HepG2 (cell line): ENCODE data around the gene PTPRB. TPM values are rescaled to one million over a fixed set of nuclear protein-coding genes. Genes with fewer than 3 reads are reported as not detected.

Experiments used
- ATAC-seq: fragments of 200-7000 bp; cut with Tn5 transposase; 3 replicates; pipeline ENCODE4 v1.9.1; 2020; ENCODE audit warnings: mild to moderate bottlenecking, moderate library complexity
- BruUV-seq: library from RNA; stranded (reverse); fragments of 400-500 nt; replicated peaks from 2 replicates; lab custom pipeline; 2021; lab: Mats Ljungman, UMichigan
- CTCF ChIA-PET: fragments of 300-600 bp; formaldehyde crosslinking; extraction: SDS; loops from one replicate; lab custom pipeline; 2021; ENCODE audit warnings: low total read pairs, inconsistent platforms, low intra/inter-chr PET ratio; lab: Yijun Ruan, JAX
- POLR2A ChIA-PET: fragments of 350-600 bp; sonication (Branson Sonifier 250); formaldehyde crosslinking; loops from one replicate; lab custom pipeline; 2020; ENCODE audit warnings: antibody characterized with exemption, inconsistent platforms; lab: Yijun Ruan, JAX
- DNase-seq: peaks from one replicate; pipeline ENCODE4 v3.0.0-alpha.2; 2015; ENCODE audit warnings: low spot score
- FAIRE-seq: peaks from 3 replicates; lab custom pipeline; 2011; peaks lifted over from hg19 to GRCh38; lab: Jason Lieb, UNC
- H2AFZ ChIP-seq: one replicate; pipeline ENCODE4 v1.6.1; 2011; ENCODE audit warnings: low read length, inconsistent platforms
- H3K27ac ChIP-seq: fragments of 300-600 bp; 3 replicates; pipeline ENCODE4 v1.8.0; 2011; ENCODE audit warnings: mixed run types, mild to moderate bottlenecking, mixed read lengths, low read length, inconsistent platforms; ENCODE audit not compliant: insufficient read depth; ENCODE audit errors: extremely low read length
- H3K27me3 ChIP-seq, 2 experiments: fragments of 200-600 bp in 1 of 2; 2 replicates in 1 of 2; 3 replicates in 1 of 2; pipeline versions ENCODE4 v1.6.0 to v1.8.0; 2011; ENCODE audit warnings: low read length in 2 of 2, mild to moderate bottlenecking in 2 of 2, moderate library complexity in 2 of 2, inconsistent platforms in 1 of 2; ENCODE audit not compliant: insufficient read depth in 2 of 2, control insufficient read depth in 1 of 2
- H3K36me3 ChIP-seq, 2 experiments: fragments of 200-600 bp in 1 of 2; replicated peaks in 1 of 2; 2 replicates in 1 of 2; 3 replicates in 1 of 2; pipeline versions ENCODE4 v1.5.1 to v1.8.0; 2011; ENCODE audit warnings: low read length in 2 of 2, inconsistent platforms in 1 of 2; ENCODE audit not compliant: insufficient read depth in 2 of 2, control insufficient read depth in 1 of 2
- H3K4me1 ChIP-seq: 2 replicates; pipeline ENCODE4 v1.5.1; 2012; ENCODE audit warnings: low read length, inconsistent platforms; ENCODE audit not compliant: insufficient read depth
- H3K4me2 ChIP-seq: 2 replicates; pipeline ENCODE4 v1.6.0; 2011; ENCODE audit warnings: low read depth, low read length, inconsistent platforms
- H3K4me3 ChIP-seq, 3 experiments: fragments of 200-600 bp in 1 of 3; sonication (generic), shearing (Covaris generic) in 1 of 3; replicated peaks in 1 of 3; 2 replicates each; pipeline ENCODE4 v1.5.1; 2011 to 2016; ENCODE audit warnings: low read length in 3 of 3, inconsistent platforms in 2 of 3, low read depth in 2 of 3, mild to moderate bottlenecking in 2 of 3, control low read depth in 1 of 3, mixed read lengths in 1 of 3; ENCODE audit not compliant: insufficient read depth in 1 of 3
- H3K79me2 ChIP-seq: one replicate; pipeline ENCODE4 v1.6.1; 2011; ENCODE audit warnings: low read length, inconsistent platforms; ENCODE audit not compliant: insufficient read depth
- H3K9ac ChIP-seq: 2 replicates; pipeline ENCODE4 v1.6.0; 2011; ENCODE audit warnings: mild to moderate bottlenecking, low read depth, low read length, inconsistent platforms; ENCODE audit not compliant: insufficient read depth
- H3K9me3 ChIP-seq: 2 replicates; pipeline ENCODE4 v1.5.1; 2012; ENCODE audit warnings: mild to moderate bottlenecking, low read length
- H4K20me1 ChIP-seq: 2 replicates; pipeline ENCODE4 v1.6.0; 2011; ENCODE audit warnings: inconsistent platforms, mild to moderate bottlenecking, low read length, moderate library complexity; ENCODE audit not compliant: insufficient read depth
- ATF4 ChIP-seq, 2 experiments: fragments of 450-650 bp in 1 of 2; sonication (generic) in 1 of 2; formaldehyde crosslinking; IDR thresholded peaks; 2 replicates each; pipeline versions ENCODE4 v1.5.0 to v1.8.0; 2020 to 2022; ENCODE audit warnings: mild to moderate bottlenecking in 1 of 2, missing genetic modification reagents in 1 of 2
- CENPX ChIP-seq: sonication (generic); formaldehyde crosslinking; IDR thresholded peaks from 2 replicates; pipeline ENCODE4 v1.9.0; 2021; ENCODE audit warnings: mild to moderate bottlenecking, missing genetic modification reagents, moderate library complexity
- GABPA ChIP-seq, 2 experiments: IDR thresholded peaks; 2 replicates each; pipeline ENCODE4 v1.6.1; 2011 to 2016; ENCODE audit warnings: low read depth in 2 of 2, low read length in 1 of 2, missing biosample characterization in 1 of 2, missing genetic modification characterization in 1 of 2
- NFRKB ChIP-seq: fragments of 450-650 bp; IDR thresholded peaks from 2 replicates; pipeline ENCODE4 v1.6.1; 2017
- RFX1 ChIP-seq: fragments of 450-650 bp; IDR thresholded peaks from 2 replicates; pipeline ENCODE4 v1.6.1; 2017
- RFX5 ChIP-seq: IDR thresholded peaks from 2 replicates; pipeline ENCODE4 v1.6.1; 2011; ENCODE audit warnings: low read depth, low read length, improper control_type of control experiment
- SRSF1 ChIP-seq: fragments of 200-400 bp; formaldehyde crosslinking; optimal IDR thresholded peaks from 2 replicates; pipeline ENCODE3; 2017; ENCODE audit warnings: mild to moderate bottlenecking, low read depth, low read length, moderate library complexity
- ZIK1 ChIP-seq: sonication (generic); formaldehyde crosslinking; IDR thresholded peaks from 2 replicates; pipeline ENCODE4 v1.5.0; 2020; ENCODE audit warnings: mild to moderate bottlenecking, low read depth, missing genetic modification reagents, borderline replicate concordance
- ZNF558 ChIP-seq: sonication (generic); formaldehyde crosslinking; IDR thresholded peaks from 2 replicates; pipeline ENCODE4 v1.9.0; 2022; ENCODE audit warnings: mild to moderate bottlenecking, missing genetic modification reagents, borderline replicate concordance
- ZNF570 ChIP-seq: sonication (generic); formaldehyde crosslinking; IDR thresholded peaks from 2 replicates; pipeline ENCODE4 v1.4.0; 2020; ENCODE audit warnings: mild to moderate bottlenecking, missing genetic modification reagents, borderline replicate concordance
- WGBS: methylation state at CpG from one replicate; pipeline ENCODE4 v1.1.6; 2017; ENCODE audit warnings: low lambda C conversion rate; 5-methylcytosine and 5-hydroxymethylcytosine counted together
- in situ Hi-C: cut with HindIII; loops from 2 replicates; pipeline ENCODE4 v1.10.0; 2017; ENCODE audit warnings: low pct_unique_long_range_greater_than_20kb; ENCODE audit not compliant: extremely low pct_ligation_motif_present
- intact Hi-C: fragments of 100-400 bp; cut with micrococcal nuclease; formaldehyde crosslinking; loops from one replicate; pipeline ENCODE4 v1.10.0; 2022; ENCODE audit not compliant: unreplicated experiment
- polyA plus RNA-seq, 8 experiments: library from polyadenylated mRNA; depleted of rRNA in 3 of 8; stranded (reverse) in 7 of 8; unstranded in 1 of 8; fragments of >200 nt; fragmentation: Illumina TruSeq in 4 of 8; extraction: Trizol in 4 of 8; gene quantifications; 2 replicates each; pipeline versions ENCODE4 v1.2.1 to v1.2.3, GENCODE V29; 2011 to 2016; ENCODE audit warnings: low read depth in 4 of 8, missing spikeins in 1 of 8, mixed read lengths in 1 of 8; ENCODE audit not compliant: insufficient read depth in 1 of 8
- total RNA-seq, 5 experiments: library from RNA; depleted of rRNA; stranded (reverse); fragments of >200 nt; fragmentation: Illumina TruSeq; extraction: Trizol; gene quantifications; 2 replicates each; pipeline ENCODE4 v1.2.3, GENCODE V29; 2016; ENCODE audit warnings: low read depth in 1 of 5
- TF ChIP-seq, protein P1 (sequence below): sonication (generic); formaldehyde crosslinking; IDR thresholded peaks from 2 replicates; pipeline ENCODE4 v1.4.0; 2020; ENCODE audit warnings: missing genetic modification reagents
- TF ChIP-seq, protein P2 (sequence below): sonication (generic); formaldehyde crosslinking; IDR thresholded peaks from 2 replicates; pipeline ENCODE4 v1.4.0; 2020; ENCODE audit warnings: missing genetic modification reagents; ENCODE audit errors: not compliant biosample characterization
- TF ChIP-seq, protein P3 (sequence below): IDR thresholded peaks from 2 replicates; pipeline ENCODE4 v1.6.1; 2016

The PTPRB gene
- total and polyA plus RNA-seq, 2 of the 13 experiments (the other 11 are each of a cell fraction or from before 2014, with no cell fraction given), result 0.02 to 0.07 TPM

DNA sequence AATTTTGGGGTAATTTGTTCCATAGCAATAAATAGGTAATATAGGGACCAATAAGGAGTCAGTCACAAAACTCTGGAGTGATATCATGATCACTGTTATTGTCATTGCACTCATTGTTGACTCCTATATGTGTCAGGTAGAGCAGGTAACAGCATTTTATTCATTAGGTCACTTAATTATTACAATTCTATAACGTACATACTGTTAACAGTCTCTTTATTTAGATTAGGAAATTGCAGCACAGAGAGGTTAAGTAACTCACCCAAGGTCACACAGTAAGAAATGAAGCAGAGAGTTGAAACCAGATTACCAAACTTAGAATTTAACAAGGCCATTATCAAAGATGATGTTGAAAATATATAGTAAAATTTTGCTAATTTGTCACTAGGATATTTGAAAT is 49.7 kb upstream of the PTPRB start:
- WGBS, result 0% methylated on average over 1 of the region's 1 CpG
- ChIA-PET CTCF (no interaction called here), POLR2A (no interaction called here)
- Histone ChIP-seq H2AFZ (no peak overlapping the region), H3K4me1 (no peaks in the 10 kb centered on the region), H3K4me2 (no peak overlapping the region), H4K20me1 (no peaks in the 10 kb centered on the region), H3K4me3 (no peak overlapping the region)
- in situ Hi-C loops, result no loop called here
- BruUV-seq, result no TSS peak
- no peak for ATAC-seq
- TF ChIP-seq ZNF570 (no peak), SRSF1 (no peak), RFX5 (no peak), ZNF558 (CRISPR knock-in tag) (no peak), NFRKB (no peak), RFX1 (no peak), ZIK1 (no peak), GABPA (IDR thresholded peaks at IDR 0.05; ENCODE audit: low read depth, low read length) (no peak), GABPA (CRISPR knock-in tag; IDR thresholded peaks at IDR 0.05; ENCODE audit: low read depth) (no peak), ATF4 (CRISPR knock-in tag; IDR thresholded peaks at IDR 0.05) (no peak), CENPX (CRISPR knock-in tag) (no peak)
- TF ChIP-seq, protein P1, sequence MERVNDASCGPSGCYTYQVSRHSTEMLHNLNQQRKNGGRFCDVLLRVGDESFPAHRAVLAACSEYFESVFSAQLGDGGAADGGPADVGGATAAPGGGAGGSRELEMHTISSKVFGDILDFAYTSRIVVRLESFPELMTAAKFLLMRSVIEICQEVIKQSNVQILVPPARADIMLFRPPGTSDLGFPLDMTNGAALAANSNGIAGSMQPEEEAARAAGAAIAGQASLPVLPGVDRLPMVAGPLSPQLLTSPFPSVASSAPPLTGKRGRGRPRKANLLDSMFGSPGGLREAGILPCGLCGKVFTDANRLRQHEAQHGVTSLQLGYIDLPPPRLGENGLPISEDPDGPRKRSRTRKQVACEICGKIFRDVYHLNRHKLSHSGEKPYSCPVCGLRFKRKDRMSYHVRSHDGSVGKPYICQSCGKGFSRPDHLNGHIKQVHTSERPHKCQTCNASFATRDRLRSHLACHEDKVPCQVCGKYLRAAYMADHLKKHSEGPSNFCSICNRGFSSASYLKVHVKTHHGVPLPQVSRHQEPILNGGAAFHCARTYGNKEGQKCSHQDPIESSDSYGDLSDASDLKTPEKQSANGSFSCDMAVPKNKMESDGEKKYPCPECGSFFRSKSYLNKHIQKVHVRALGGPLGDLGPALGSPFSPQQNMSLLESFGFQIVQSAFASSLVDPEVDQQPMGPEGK (CRISPR knock-in tag), result no peak
- TF ChIP-seq, protein P2, sequence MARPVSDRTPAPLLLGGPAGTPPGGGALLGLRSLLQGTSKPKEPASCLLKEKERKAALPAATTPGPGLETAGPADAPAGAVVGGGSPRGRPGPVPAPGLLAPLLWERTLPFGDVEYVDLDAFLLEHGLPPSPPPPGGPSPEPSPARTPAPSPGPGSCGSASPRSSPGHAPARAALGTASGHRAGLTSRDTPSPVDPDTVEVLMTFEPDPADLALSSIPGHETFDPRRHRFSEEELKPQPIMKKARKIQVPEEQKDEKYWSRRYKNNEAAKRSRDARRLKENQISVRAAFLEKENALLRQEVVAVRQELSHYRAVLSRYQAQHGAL (CRISPR knock-in tag), result no peak
- TF ChIP-seq, protein P3, sequence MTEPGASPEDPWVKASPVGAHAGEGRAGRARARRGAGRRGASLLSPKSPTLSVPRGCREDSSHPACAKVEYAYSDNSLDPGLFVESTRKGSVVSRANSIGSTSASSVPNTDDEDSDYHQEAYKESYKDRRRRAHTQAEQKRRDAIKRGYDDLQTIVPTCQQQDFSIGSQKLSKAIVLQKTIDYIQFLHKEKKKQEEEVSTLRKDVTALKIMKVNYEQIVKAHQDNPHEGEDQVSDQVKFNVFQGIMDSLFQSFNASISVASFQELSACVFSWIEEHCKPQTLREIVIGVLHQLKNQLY, result no peak
- TF ChIP-seq, all 625 proteins: peak for 0
- Histone ChIP-seq H3K27ac (no peak overlapping the region), H3K27me3 (no peaks in the 10 kb centered on the region), H3K9me3 (no peaks in the 10 kb centered on the region), H3K79me2 (no peaks in the 10 kb centered on the region), H3K9ac (no peak overlapping the region), H3K36me3 (no peaks in the 10 kb centered on the region)
- FAIRE-seq (no peak), DNase-seq (no peak)
- intact Hi-C loops, result no loop called here
